ENCODE results near the gene AAK1.
"Not testable (repeated sequence)": the region's sequence is repeated elsewhere in the genome, so short reads cannot be mapped to it uniquely, and the experiment has no call there.

AAK1 gene

GRCh38 chr2:69623236-69623635 is 20.3 kb downstream of the AAK1 start:
- DNase-seq = no peak

- DNase-seq = not testable (repeated sequence)
Observed at GRCh38 chr2:69622805-69623204, 20.7 kb downstream of the AAK1 start.

- not testable (repeated sequence) for DNase-seq
Observed at GRCh38 chr2:69622017-69622540, 21.5 kb downstream of the AAK1 start.

DNA sequence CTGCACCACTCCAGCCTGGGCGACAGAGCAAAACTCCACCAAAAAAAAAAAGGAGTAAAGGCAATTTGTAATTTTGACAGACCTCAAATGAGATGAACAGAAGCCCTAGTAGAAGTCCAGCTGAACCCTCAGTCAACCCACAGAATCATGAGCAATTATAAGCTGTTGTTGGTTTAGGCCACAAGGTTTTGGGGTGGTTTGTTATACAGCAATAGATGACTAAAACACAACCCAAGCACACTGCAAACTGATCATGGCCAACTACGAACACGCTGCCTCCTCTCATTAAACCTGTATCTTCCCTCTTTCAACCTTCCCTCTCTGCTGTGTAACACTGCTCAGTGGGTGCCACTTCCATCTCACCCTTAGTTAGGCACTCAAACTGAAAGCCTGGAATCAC is 22.1 kb downstream of the AAK1 start:
- DNase-seq = no peak

DNA sequence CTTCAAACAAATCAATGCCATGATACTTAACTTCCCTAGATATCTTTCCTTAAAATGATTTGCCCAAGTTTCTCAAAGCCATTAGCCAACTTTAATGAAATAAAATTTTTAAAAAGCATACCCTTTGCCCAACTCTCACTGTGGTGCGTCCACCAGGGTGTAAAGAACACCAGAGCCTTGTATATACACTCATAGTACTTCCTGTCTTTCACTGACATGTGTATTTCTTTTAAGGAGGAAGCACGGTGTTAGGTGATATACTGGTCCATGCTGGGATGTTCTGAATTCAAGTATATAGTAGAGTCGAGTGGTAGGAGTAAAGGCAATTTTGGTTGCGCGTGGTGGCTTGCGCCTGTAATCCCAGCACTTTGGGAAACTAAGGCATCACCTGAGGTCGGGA is 22.7 kb downstream of the AAK1 start:
- DNase-seq = no peak

DNA sequence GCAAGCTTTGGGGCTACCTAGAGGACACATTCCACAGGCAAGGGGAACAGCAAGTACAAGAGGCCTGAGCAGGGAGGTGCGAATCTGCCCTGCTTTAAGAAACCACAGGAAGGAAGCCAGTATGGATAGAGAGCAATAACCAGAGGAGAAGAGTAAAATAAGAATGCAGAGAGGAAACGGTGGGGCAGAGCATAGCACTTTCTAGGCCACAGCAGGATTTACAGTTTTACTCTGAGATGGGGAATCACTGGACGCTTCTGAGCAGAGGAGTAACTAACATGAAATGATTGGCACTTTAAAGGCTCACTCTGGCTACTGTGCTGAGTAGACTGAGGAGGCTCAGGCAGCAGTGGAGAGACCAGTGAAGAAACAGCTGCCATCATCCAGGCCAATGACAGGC is 23.8 kb downstream of the AAK1 start:
- no peak for DNase-seq

DNA sequence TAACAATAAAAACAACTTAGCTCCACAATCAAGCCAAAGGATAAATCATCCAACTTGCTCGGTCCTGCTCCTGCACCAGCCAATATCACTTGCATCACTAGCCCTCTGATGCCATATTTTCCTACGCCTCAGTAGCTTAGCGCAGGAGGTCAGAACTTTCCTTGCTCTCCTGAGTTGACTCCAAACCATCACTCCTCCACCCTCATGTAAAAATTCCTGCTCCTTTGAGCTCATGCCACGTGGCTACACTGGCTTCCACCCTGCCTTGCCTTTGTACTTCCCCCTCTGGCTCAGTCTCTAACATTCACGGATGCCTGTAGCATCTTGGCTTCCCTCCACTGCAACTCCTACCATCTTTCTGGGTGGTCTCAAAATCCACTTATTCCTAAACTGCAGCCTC is 25.2 kb downstream of the AAK1 start:
- DNase-seq = no peak

GRCh38 chr2:69617744-69618143 is 25.8 kb downstream of the AAK1 start:
- no peak for DNase-seq

DNA sequence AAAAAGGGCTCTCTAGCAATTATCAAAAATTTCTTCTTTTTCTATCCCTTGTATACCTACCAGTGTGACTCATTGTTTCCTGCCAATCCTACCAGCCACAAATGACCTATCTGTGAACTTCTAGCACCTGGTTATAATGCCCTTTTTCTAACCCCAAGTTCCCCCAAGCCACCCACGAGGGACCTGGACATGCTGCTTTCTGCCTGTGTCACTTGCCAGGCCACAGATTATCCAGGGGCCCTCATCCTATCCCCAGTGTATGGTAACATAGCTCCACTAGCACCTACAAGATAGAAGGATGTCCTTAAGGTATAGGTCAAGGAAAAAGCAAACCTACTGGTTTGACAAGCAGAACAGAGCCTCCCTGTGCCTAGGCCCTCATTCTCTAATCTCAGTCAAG is 26.8 kb downstream of the AAK1 start:
- no peak for DNase-seq

GRCh38 chr2:69615969-69616368 is 27.6 kb downstream of the AAK1 start:
- no peak for DNase-seq

- DNase-seq = no peak
Observed at GRCh38 chr2:69615078-69615625, 28.4 kb downstream of the AAK1 start.

- no peak for DNase-seq
Observed at GRCh38 chr2:69612707-69613106, 30.8 kb downstream of the AAK1 start.

- no peak for DNase-seq
Observed at GRCh38 chr2:69612200-69612599, 31.3 kb downstream of the AAK1 start.

DNA sequence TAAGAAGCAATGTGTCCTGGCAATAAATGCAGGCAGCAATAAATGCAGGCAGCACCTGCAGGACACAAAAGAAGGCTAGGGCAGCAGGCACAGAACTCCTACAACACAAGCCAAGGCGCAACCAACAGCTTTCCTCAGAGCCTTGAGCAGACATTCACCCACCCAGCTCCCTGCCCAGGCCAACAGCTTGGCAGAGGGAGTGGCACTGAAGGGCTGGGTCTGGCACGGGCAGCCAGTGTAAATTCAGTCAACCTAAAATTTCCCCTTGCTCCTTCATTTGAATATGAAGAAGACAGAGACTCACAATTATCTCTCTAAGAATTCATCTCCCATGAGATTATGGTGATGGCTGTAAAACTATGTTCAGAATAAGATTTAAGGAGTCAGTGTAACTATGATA is 35.4 kb downstream of the AAK1 start:
- DNase-seq = no peak

- not testable (repeated sequence) for DNase-seq
Observed at GRCh38 chr2:69606771-69607170, 36.8 kb downstream of the AAK1 start.

DNA sequence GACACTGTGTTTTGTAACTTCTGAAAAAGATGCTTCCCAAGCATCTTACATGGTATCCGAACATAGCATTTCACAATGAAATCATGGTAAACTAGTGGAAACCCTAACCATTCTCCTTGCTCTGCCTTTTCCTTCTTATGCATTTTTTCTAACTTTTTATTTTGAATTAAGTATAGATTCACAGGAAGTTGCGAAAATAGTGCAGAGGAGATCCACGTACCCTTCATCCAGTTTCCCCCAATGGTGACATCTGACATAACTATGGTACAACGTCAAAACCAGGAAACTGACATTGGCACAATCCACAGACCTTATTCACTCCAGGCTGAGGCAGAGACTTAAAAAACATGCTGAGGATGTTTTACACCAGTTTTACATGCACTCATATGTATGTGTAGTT is 38.3 kb downstream of the AAK1 start:
- DNase-seq = no peak

GRCh38 chr2:69604836-69605235 is 38.7 kb downstream of the AAK1 start:
- DNase-seq = no peak

GRCh38 chr2:69604026-69604678 is 39.4 kb downstream of the AAK1 start:
- no peak for DNase-seq

- no peak for DNase-seq
Observed at GRCh38 chr2:69603146-69603743, 40.3 kb downstream of the AAK1 start.

- DNase-seq = no peak
Observed at GRCh38 chr2:69601179-69601612, 42.3 kb downstream of the AAK1 start.

DNA sequence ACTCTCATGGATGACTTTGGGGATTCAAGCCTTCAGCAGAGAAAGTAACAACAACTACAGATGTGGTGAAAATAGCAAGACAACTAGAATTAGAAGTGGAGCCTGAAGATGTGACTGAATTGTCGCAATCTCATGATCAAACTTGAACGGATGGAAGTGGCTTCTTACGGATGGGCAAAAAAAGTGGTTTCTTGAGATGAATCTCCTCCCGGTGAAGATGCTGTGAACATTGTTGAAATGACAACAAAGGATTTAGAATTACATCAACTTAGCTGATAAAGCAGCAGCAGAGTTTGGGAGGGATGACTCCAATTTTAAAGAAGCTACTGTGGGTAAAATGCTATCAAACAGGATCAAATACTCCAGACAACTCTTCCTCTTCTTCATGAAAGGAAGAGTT is 43.1 kb downstream of the AAK1 start:
- no peak for DNase-seq

DNA sequence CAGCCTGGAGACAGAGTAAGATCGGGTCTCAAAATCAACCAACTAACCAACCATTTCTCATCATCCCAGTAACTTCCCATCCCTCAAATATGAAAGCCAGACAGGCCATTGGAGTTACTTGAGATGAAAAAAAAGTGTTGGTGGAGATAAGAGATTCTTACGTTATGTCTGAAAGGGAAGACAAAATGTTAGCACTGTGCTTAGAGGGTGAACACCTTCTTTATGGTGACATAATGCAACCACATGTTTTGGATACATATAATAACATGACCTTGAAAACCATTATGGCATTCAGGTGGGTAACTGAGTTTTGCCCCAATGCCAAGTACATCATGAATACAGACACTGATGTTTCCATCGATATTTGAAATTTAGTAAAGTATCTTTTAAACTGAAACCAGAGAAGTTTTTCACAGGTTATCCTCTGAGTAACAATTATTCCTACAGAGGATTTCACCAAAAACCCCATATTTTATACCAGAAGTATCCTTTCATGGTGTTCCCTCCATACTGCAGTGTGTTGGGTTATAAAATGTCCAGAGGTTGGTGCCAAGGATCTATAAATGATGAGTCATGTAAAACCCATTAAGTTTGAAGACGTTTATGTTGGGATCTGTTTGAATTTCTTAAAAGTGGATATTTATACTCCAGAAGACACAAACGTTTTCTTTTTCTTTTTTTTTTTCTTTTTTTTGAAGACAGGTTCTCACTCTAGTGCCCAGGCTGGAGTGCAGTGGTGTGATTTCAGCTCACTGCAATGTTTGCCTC is 45.5 kb downstream of the AAK1 start:
- DNase-seq = no peak

- DNase-seq = no peak
Observed at GRCh38 chr2:69597105-69597504, 46.4 kb downstream of the AAK1 start.

DNA sequence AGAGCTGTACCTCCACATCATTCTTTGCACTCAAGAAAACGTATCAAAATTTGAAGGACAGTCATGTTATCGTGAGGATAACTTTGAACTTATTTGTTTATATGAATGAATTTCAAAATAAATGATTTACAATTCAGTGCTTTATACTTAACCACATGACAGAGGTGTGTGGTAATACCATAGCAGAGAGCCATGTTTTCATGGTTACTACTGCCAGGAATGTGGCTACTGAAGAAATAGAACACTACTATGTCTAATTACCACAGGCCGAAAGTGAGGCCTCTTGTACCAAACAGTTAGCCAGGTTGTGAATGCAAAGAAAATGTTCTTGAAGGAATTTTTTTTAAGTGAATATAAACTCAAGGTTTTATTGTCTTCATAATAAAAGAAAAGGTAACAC is 49.2 kb downstream of the AAK1 start:
- DNase-seq = no peak

Data from NCI-H187 (cell line).